ENCODE results near the gene FXYD3. TPM values are rescaled to one million over a fixed set of nuclear protein-coding genes. Genes with fewer than 3 reads are reported as not detected.

FXYD3 gene
- total RNA-seq (100 to 1,000 TPM; 130 to 172 TPM), polyA plus RNA-seq (100 to 1,000 TPM; 147 to 467 TPM)
- long read RNA-seq, donor 1, partial matches to known transcripts = 38 of 38 reads
- long read RNA-seq, donor 1, other reads (novel, unspliced or antisense) = 0 of 38 reads
- long read RNA-seq, donor 2, partial matches to known transcripts = 11 of 13 reads
- long read RNA-seq, donor 2, other reads (novel, unspliced or antisense) = 0 of 13 reads
- long read RNA-seq, donor 3, partial matches to known transcripts = 25 of 26 reads
- long read RNA-seq, donor 3, other reads (novel, unspliced or antisense) = 0 of 26 reads
- long read RNA-seq, donor 4 = 0 reads
- long read RNA-seq, donor 5, partial matches to known transcripts = 29 of 32 reads
- long read RNA-seq, donor 5, other reads (novel, unspliced or antisense) = 0 of 32 reads

- Histone ChIP-seq H3K4me1 (ENCODE audit: control insufficient read depth in 5 of 5, insufficient read depth in 5 of 5, low read length in 5 of 5) (peaks cover 0 to 13% (median 2%) of the 10 kb centered on the region in 5 donors), H3K9ac (ENCODE audit: insufficient read depth in 1 of 2, low read length in 2 of 2) (peak within 1 kb of the TSS; percentile 24 to 39), H3K9me3 (ENCODE audit: control insufficient read depth in 4 of 4, insufficient read depth in 3 of 4, low read length in 3 of 4) (no peaks in the 10 kb centered on the region), H3K27ac (ENCODE audit: low read depth in 1 of 2, low read length in 1 of 2) (peak within 1 kb of the TSS in 1 of 2 donors; percentile 65), H3K4me3 (peak within 1 kb of the TSS; percentile 6), H3K27me3 (ENCODE audit: control insufficient read depth in 3 of 3, insufficient read depth in 3 of 3, low read length in 2 of 3) (no peaks in the 10 kb centered on the region), H3K36me3 (ENCODE audit: control insufficient read depth in 4 of 4, insufficient read depth in 4 of 4, low read length in 4 of 4) (no peaks in the 10 kb centered on the region)
- DNase-seq (peak; percentile 25 to 47 (median 34)), ATAC-seq (ENCODE audit: insufficient read depth, low FRiP score) (no peak)
- 62 to 71% methylated on average over 14 of the region's 14 CpGs for WGBS, 2 donors
- TF ChIP-seq CTCF (IDR thresholded peaks at IDR 0.05; ENCODE audit: control extremely low read depth, extremely low read depth) = no peak
Measured at GRCh38 chr19:35115177-35115951, at the start of gene FXYD3. TSS of gene FXYD3 (plus strand) at chr19:35115823. CDS start at chr19:35119377, 3,554 bp downstream.

- Histone ChIP-seq H3K27me3 (ENCODE audit: control insufficient read depth in 3 of 3, insufficient read depth in 3 of 3, low read length in 2 of 3) (no peaks in the 10 kb centered on the region), H3K4me3 (no peak overlapping the region), H3K36me3 (ENCODE audit: control insufficient read depth in 4 of 4, insufficient read depth in 4 of 4, low read length in 4 of 4) (no peaks in the 10 kb centered on the region), H3K4me1 (ENCODE audit: control insufficient read depth in 5 of 5, insufficient read depth in 5 of 5, low read length in 5 of 5) (peaks cover 0 to 5% (median 0%) of the 10 kb centered on the region in 5 donors), H3K9me3 (ENCODE audit: control insufficient read depth in 4 of 4, insufficient read depth in 3 of 4, low read length in 3 of 4) (peaks cover 0 to 5% (median 0%) of the 10 kb centered on the region in 4 donors), H3K9ac (ENCODE audit: insufficient read depth in 1 of 2, low read length in 2 of 2) (no peak overlapping the region), H3K27ac (ENCODE audit: low read depth in 1 of 2, low read length in 1 of 2) (no peak overlapping the region)
- no peak for DNase-seq
- no peak for TF ChIP-seq CTCF (IDR thresholded peaks at IDR 0.05; ENCODE audit: control extremely low read depth, extremely low read depth)
- ATAC-seq (ENCODE audit: insufficient read depth, low FRiP score) = no peak
- WGBS, 2 donors = 91 to 94% methylated on average over 13 to 15 of the region's 15 CpGs
Measured at GRCh38 chr19:35066121-35066520, 49.5 kb upstream of the FXYD3 start.

GRCh38 chr19:35066691-35067563, 48.7 kb upstream of the FXYD3 start:
- no peak overlapping the region for H3K27ac ChIP-seq (ENCODE audit: low read depth in 1 of 2, low read length in 1 of 2)
- peak; percentile 65 for TF ChIP-seq CTCF (IDR thresholded peaks at IDR 0.05; ENCODE audit: control extremely low read depth, extremely low read depth)
- WGBS, 2 donors = 13 to 17% methylated on average over 13 to 14 of the region's 14 CpGs
- DNase-seq (peak; percentile 82 to 87 (median 85)), ATAC-seq (ENCODE audit: insufficient read depth, low FRiP score) (peak; percentile 73)
- H3K4me1 ChIP-seq (ENCODE audit: control insufficient read depth in 5 of 5, insufficient read depth in 5 of 5, low read length in 5 of 5) = peaks cover 0 to 5% (median 0%) of the 10 kb centered on the region in 5 donors
- peaks cover 0 to 5% (median 0%) of the 10 kb centered on the region in 4 donors for H3K9me3 ChIP-seq (ENCODE audit: control insufficient read depth in 4 of 4, insufficient read depth in 3 of 4, low read length in 3 of 4)
- no peak overlapping the region for H3K9ac ChIP-seq (ENCODE audit: insufficient read depth in 1 of 2, low read length in 2 of 2)
- H3K27me3 ChIP-seq (ENCODE audit: control insufficient read depth in 3 of 3, insufficient read depth in 3 of 3, low read length in 2 of 3) = no peaks in the 10 kb centered on the region
- no peak overlapping the region for H3K4me3 ChIP-seq
- H3K36me3 ChIP-seq (ENCODE audit: control insufficient read depth in 4 of 4, insufficient read depth in 4 of 4, low read length in 4 of 4) = no peaks in the 10 kb centered on the region
